ENCODE measurements around the gene ETV3L.

DNA sequence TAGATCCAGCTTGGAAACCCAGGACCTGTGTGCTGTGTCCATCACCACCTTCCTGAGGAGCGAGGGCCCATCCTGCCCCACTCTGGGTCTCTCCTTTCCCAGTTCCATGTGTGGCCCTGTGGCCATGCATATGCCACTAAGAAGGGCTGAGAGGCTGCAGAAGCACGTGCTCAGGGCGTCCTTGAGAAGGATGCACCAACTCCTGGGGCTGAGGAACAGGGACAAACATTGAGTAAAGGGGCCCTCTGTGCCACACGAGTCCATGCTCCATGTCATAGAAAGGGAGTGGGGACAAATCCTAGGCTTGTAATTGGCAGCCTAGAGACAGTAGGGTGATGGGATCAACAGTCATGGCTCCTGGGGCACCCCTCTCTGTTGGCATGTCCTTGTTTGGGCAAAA lies 8.4 kb downstream of the ETV3L start:
- TF ChIP-seq EZH2 (IDR thresholded peaks at IDR 0.05; ENCODE audit: insufficient read depth, poor library complexity, severe bottlenecking), result no peak
- no peak for TF ChIP-seq EZH2phosphoT487 (IDR thresholded peaks at IDR 0.05; ENCODE audit: insufficient read depth, low read depth)

Measured in GM23248 (cell line).